Measurements from ENCODE around the gene MYH11.

DNA sequence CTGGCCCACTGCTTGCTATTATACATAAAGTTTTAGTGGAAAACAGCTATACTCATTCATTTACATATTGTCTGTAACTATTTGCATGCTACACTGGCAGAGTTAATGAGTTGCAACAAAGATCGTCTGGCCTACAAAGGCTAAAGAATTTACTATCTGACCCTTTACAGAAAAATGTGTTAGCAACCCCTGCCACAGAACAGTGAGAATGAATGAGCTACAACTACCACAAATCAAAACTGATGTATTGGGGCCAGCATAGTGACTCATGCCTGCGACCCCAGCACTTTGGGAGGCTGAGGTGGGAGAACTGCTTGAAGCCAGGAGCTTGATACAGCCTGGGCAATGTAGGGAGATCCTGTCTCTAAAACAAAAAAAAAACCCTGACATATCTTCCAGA, 92.7 kb downstream of the MYH11 start:
- TF ChIP-seq, protein P1, sequence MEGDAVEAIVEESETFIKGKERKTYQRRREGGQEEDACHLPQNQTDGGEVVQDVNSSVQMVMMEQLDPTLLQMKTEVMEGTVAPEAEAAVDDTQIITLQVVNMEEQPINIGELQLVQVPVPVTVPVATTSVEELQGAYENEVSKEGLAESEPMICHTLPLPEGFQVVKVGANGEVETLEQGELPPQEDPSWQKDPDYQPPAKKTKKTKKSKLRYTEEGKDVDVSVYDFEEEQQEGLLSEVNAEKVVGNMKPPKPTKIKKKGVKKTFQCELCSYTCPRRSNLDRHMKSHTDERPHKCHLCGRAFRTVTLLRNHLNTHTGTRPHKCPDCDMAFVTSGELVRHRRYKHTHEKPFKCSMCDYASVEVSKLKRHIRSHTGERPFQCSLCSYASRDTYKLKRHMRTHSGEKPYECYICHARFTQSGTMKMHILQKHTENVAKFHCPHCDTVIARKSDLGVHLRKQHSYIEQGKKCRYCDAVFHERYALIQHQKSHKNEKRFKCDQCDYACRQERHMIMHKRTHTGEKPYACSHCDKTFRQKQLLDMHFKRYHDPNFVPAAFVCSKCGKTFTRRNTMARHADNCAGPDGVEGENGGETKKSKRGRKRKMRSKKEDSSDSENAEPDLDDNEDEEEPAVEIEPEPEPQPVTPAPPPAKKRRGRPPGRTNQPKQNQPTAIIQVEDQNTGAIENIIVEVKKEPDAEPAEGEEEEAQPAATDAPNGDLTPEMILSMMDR (IDR thresholded peaks at IDR 0.05 in 4 of 5, conservative IDR thresholded peaks at IDR 0.05 in 1 of 5), result no peak
- TF ChIP-seq POLR2A (IDR thresholded peaks at IDR 0.05), result no peak

All from gastrocnemius medialis (tissue), 4 donors.